ENCODE measurements around the gene EIF4EBP2. TPM values are rescaled to one million over a fixed set of nuclear protein-coding genes. Genes with fewer than 3 reads are reported as not detected.
A peak's percentile ranks its signal among the peaks of the same experiment; 100 is the strongest.

The EIF4EBP2 gene
- total RNA-seq, 1 experiment from 2014 or later, result 166 TPM

DNA sequence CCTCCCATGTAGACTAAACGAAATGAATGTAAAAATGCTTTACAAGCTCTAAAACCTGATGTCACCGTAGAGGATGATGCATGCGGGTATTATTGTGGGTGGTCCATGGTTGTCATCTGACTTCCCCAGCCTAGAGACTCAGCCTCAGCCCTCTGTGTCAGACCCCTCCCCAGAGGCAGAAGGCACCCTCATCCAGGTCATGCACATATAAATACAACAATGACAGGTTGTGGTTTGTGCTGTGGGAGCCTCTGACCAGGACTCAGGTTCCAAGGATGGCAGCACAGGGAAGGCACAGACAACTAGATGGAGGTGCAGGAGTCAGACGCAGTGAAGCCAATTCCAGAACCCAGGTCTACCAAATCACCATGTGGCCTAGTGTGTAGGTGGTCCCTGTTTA lies 40.8 kb downstream of the EIF4EBP2 start:
- intact Hi-C loops (cut with micrococcal nuclease; ENCODE audit: unreplicated experiment), result no loop called here
- CTCF ChIA-PET, result interaction anchor here (0.7 kb wide), 1 partner anchor 14 kb away, joined by 5 read pairs; no protein-coding TSS in a partner anchor
- Histone ChIP-seq H3K9me3 (no peaks in the 10 kb centered on the region), H3K4me1 (peaks cover 69% of the 10 kb centered on the region), H3K27me3 (replicated peaks; ENCODE audit: control insufficient read depth, insufficient read depth, low read length) (no peaks in the 10 kb centered on the region), H3K36me3 (ENCODE audit: control insufficient read depth, insufficient read depth, low read length) (no peaks in the 10 kb centered on the region), H3K4me3 (ENCODE audit: low read depth, low read length) (no peak overlapping the region)
- H3K27ac Mint-ChIP-seq (ENCODE audit: unreplicated experiment), result peak overlapping the region; percentile 80
- DNase-seq, result no peak
- peaks cover 55% of the 10 kb centered on the region for H3K4me1 Mint-ChIP-seq (ENCODE audit: low read depth, unreplicated experiment)
- H3K36me3 Mint-ChIP-seq (ENCODE audit: insufficient read depth, unreplicated experiment), result peaks cover 12% of the 10 kb centered on the region
- no peaks in the 10 kb centered on the region for H3K9me3 Mint-ChIP-seq (ENCODE audit: unreplicated experiment)
- POLR2A ChIA-PET, result no interaction called here
- H3K4me3 Mint-ChIP-seq (ENCODE audit: unreplicated experiment), result no peak overlapping the region
- TF ChIP-seq, protein P1, sequence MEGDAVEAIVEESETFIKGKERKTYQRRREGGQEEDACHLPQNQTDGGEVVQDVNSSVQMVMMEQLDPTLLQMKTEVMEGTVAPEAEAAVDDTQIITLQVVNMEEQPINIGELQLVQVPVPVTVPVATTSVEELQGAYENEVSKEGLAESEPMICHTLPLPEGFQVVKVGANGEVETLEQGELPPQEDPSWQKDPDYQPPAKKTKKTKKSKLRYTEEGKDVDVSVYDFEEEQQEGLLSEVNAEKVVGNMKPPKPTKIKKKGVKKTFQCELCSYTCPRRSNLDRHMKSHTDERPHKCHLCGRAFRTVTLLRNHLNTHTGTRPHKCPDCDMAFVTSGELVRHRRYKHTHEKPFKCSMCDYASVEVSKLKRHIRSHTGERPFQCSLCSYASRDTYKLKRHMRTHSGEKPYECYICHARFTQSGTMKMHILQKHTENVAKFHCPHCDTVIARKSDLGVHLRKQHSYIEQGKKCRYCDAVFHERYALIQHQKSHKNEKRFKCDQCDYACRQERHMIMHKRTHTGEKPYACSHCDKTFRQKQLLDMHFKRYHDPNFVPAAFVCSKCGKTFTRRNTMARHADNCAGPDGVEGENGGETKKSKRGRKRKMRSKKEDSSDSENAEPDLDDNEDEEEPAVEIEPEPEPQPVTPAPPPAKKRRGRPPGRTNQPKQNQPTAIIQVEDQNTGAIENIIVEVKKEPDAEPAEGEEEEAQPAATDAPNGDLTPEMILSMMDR (IDR thresholded peaks at IDR 0.05; ENCODE audit: insufficient read depth in 1 of 2, low read depth in 1 of 2, low read length in 1 of 2, severe bottlenecking in 1 of 2, unreplicated experiment in 1 of 2), result no peak
- no TSS peak for BruUV-seq (replicated peaks)
- no peaks in the 10 kb centered on the region for H3K27me3 Mint-ChIP-seq (ENCODE audit: insufficient read depth, unreplicated experiment)

DNA sequence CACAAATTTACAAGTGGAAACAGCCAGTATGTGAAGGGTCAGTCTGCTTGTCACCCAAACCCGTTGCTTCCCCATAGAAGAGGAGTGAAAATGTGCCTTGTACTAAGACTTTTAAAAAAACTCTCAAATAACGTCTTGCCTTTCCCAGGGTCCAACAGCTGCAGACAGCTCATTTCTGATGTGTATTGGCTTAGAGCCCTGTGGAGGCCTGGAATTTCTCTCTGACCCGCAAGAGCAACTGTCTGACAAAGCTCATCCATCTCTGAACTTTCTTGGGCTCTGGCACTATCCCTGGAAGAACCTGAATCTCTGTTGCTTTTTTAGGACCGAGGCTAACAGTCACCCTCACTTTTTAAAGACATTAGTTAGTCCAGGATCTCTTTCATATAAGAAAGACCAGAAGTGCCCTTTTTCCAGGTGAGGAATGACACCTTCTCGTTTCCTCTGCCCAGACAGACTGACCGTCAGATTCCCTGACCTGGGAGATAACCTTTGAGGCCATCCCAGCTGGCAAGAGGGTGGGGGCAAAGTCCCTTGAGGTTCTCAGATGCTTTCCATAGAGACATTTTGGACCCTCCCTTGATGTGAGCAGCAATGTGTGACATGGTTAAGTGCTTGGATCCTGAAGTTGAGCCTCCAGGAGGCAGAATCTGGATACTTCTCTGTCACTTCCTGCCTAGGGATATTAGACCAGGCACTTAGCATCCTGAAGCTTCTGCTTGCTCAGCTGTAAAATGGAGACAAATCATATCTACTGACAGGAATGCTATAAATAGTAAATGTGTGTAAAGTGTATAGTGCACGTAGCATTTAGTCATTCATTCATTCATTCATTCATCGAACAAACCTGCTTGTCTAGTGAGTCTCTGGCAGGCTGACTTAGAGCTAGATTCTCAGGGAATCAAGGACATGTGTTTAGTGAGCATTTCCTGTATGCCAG lies 42.0 kb downstream of the EIF4EBP2 start:
- POLR2A ChIA-PET, result interaction anchor here (0.6 to 1.5 kb wide), 8 partner anchors 9 to 42 kb away, joined by 3 to 7 read pairs (median 3); partner anchors contain the start of genes EIF4EBP2 and PALD1

DNA sequence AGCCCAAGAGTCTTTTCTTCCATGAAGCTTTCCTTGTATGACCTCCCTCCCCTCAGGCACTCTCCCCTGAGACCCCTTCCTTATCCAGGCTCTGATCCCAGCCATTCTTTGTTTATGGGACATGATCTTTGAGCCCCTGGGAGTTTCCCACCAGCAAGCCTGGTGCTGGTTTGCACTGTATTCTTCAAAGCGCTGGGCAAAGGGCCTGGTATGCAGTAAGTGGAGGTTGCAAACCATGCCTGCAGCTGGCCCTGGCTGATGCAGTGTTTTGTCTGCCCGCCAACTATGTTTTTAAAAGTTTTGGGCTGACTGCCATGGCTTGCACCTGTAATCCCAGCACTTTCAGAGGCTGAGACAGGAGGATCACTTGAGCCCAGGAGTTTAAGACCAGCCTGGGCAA lies 44.3 kb downstream of the EIF4EBP2 start:
- peaks cover 4% of the 10 kb centered on the region for H3K36me3 Mint-ChIP-seq (ENCODE audit: insufficient read depth, unreplicated experiment)
- intact Hi-C loops (cut with micrococcal nuclease; ENCODE audit: unreplicated experiment), result no loop called here
- Histone ChIP-seq H3K4me3 (ENCODE audit: low read depth, low read length) (no peak overlapping the region), H3K9me3 (no peaks in the 10 kb centered on the region), H3K27me3 (replicated peaks; ENCODE audit: control insufficient read depth, insufficient read depth, low read length) (no peaks in the 10 kb centered on the region), H3K36me3 (ENCODE audit: control insufficient read depth, insufficient read depth, low read length) (no peaks in the 10 kb centered on the region), H3K4me1 (peaks cover 46% of the 10 kb centered on the region)
- peak overlapping the region; percentile 13 for H3K27ac Mint-ChIP-seq (ENCODE audit: unreplicated experiment)
- H3K4me1 Mint-ChIP-seq (ENCODE audit: low read depth, unreplicated experiment), result peaks cover 53% of the 10 kb centered on the region
- BruUV-seq (replicated peaks), result no TSS peak
- H3K9me3 Mint-ChIP-seq (ENCODE audit: unreplicated experiment), result no peaks in the 10 kb centered on the region
- TF ChIP-seq, protein P1 (IDR thresholded peaks at IDR 0.05; ENCODE audit: insufficient read depth in 1 of 2, low read depth in 1 of 2, low read length in 1 of 2, severe bottlenecking in 1 of 2, unreplicated experiment in 1 of 2), result no peak
- ChIA-PET POLR2A (interaction anchor here (0.6 kb wide), 1 partner anchor 326 kb away, joined by 3 read pairs; no protein-coding TSS in a partner anchor), CTCF (interaction anchor here (1.6 kb wide), 1 partner anchor 13 kb away, joined by 4 read pairs; no protein-coding TSS in a partner anchor)
- DNase-seq, result no peak
- no peaks in the 10 kb centered on the region for H3K27me3 Mint-ChIP-seq (ENCODE audit: insufficient read depth, unreplicated experiment)
- H3K4me3 Mint-ChIP-seq (ENCODE audit: unreplicated experiment), result no peak overlapping the region

More for the DNA sequence above, 42.0 kb downstream of the EIF4EBP2 start:
- BruUV-seq (replicated peaks), result TSS peak; percentile 91
- Histone ChIP-seq H3K4me1 (peaks cover 69% of the 10 kb centered on the region), H3K36me3 (ENCODE audit: control insufficient read depth, insufficient read depth, low read length) (no peaks in the 10 kb centered on the region), H3K4me3 (ENCODE audit: low read depth, low read length) (no peak overlapping the region), H3K9me3 (no peaks in the 10 kb centered on the region), H3K27me3 (replicated peaks; ENCODE audit: control insufficient read depth, insufficient read depth, low read length) (no peaks in the 10 kb centered on the region)
- peak overlapping the region; percentile 45 for H3K4me3 Mint-ChIP-seq (ENCODE audit: unreplicated experiment)
- no peaks in the 10 kb centered on the region for H3K27me3 Mint-ChIP-seq (ENCODE audit: insufficient read depth, unreplicated experiment)
- peaks cover 10% of the 10 kb centered on the region for H3K36me3 Mint-ChIP-seq (ENCODE audit: insufficient read depth, unreplicated experiment)
- no peaks in the 10 kb centered on the region for H3K9me3 Mint-ChIP-seq (ENCODE audit: unreplicated experiment)
- peaks cover 62% of the 10 kb centered on the region for H3K4me1 Mint-ChIP-seq (ENCODE audit: low read depth, unreplicated experiment)
- CTCF ChIA-PET, result interaction anchor here (0.5 to 2.0 kb wide), 15 partner anchors 9 to 1921 kb away, joined by 3 to 15 read pairs (median 4); no protein-coding TSS in a partner anchor
- TF ChIP-seq, protein P1 (IDR thresholded peaks at IDR 0.05; ENCODE audit: insufficient read depth in 1 of 2, low read depth in 1 of 2, low read length in 1 of 2, severe bottlenecking in 1 of 2, unreplicated experiment in 1 of 2), result no peak
- intact Hi-C loops (cut with micrococcal nuclease; ENCODE audit: unreplicated experiment), result loop anchor here (1.0 kb wide), 4 partner anchors 9 to 42 kb away; partner anchors contain the start of gene EIF4EBP2
- H3K27ac Mint-ChIP-seq (ENCODE audit: unreplicated experiment), result peak overlapping the region; percentile 80
- peak; percentile 84 to 86 for DNase-seq
